Type B pancreatic cell (in vitro differentiated cells): ENCODE data around the gene PLPP6. TPM values are rescaled to one million over a fixed set of nuclear protein-coding genes. Genes with fewer than 3 reads are reported as not detected.
"Not testable (repeated sequence)": the region's sequence is repeated elsewhere in the genome, so short reads cannot be mapped to it uniquely, and the experiment has no call there.

Experiments
- DNase-seq: peaks from one replicate; pipeline ENCODE4 v3.0.0; 2021; ENCODE audit warnings: mixed read lengths; ENCODE audit not compliant: unreplicated experiment; ENCODE audit errors: extremely low spot score
- H3K27ac Mint-ChIP-seq: 2 replicates; pipeline ENCODE4 v1.8.0; 2021; ENCODE audit warnings: mild to moderate bottlenecking, mixed read lengths
- H3K27me3 Mint-ChIP-seq: 2 replicates; pipeline ENCODE4 v1.8.0; 2021; ENCODE audit warnings: mixed read lengths
- H3K36me3 Mint-ChIP-seq: 2 replicates; pipeline ENCODE4 v1.8.0; 2021; ENCODE audit warnings: mixed read lengths
- H3K4me1 Mint-ChIP-seq: one replicate; pipeline ENCODE4 v1.8.0; 2021; ENCODE audit warnings: mixed read lengths; ENCODE audit not compliant: unreplicated experiment
- H3K4me3 Mint-ChIP-seq: 2 replicates; pipeline ENCODE4 v1.8.0; 2021; ENCODE audit warnings: mild to moderate bottlenecking, mixed read lengths
- H3K9me3 Mint-ChIP-seq: 2 replicates; pipeline ENCODE4 v1.8.0; 2021; ENCODE audit warnings: mixed read lengths
- CTCF ChIP-seq: fragments of 200-600 bp; sonication (generic); conservative IDR thresholded peaks from 2 replicates; pipeline ENCODE4 v1.5.0; 2021; ENCODE audit warnings: antibody characterized with exemption, mild to moderate bottlenecking
- total RNA-seq: library from RNA; stranded (reverse); gene quantifications from 2 replicates; pipeline ENCODE4 v1.2.1, GENCODE V29; 2021; ENCODE audit warnings: low replicate concordance

Gene PLPP6
- total RNA-seq, 1 donor from 2014 or later, result 12.2 TPM

- H3K27ac Mint-ChIP-seq, result no peak overlapping the region
- no peaks in the 10 kb centered on the region for H3K4me1 Mint-ChIP-seq
- TF ChIP-seq CTCF, result no peak
- no peaks in the 10 kb centered on the region for H3K9me3 Mint-ChIP-seq
- no peaks in the 10 kb centered on the region for H3K27me3 Mint-ChIP-seq
- no peak for DNase-seq
- H3K36me3 Mint-ChIP-seq, result no peaks in the 10 kb centered on the region
- H3K4me3 Mint-ChIP-seq, result no peak overlapping the region
Observed at GRCh38 chr9:4638968-4639367, 23.1 kb upstream of the PLPP6 start.

DNA sequence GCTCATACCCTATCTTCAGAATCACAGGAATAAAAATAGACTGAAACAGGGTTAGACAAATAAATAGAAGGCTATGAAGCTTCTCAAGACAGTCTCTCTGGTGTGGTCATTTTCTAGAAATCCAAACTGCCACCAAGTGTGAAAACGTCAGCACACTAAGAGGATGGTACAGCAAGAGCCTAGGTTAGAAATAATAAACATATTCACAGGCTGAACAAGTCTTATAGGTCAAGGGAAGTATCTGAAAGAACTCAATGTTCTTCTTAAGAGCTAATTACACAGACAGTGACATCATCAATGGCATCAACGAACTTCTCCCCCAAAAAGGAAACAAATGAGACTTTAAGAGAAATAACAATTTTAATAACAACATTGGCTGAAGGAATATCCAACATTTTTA, 22.7 kb upstream of the PLPP6 start:
- TF ChIP-seq CTCF, result no peak
- Mint-ChIP-seq H3K27ac (no peak overlapping the region), H3K9me3 (no peaks in the 10 kb centered on the region), H3K27me3 (no peaks in the 10 kb centered on the region), H3K4me3 (no peak overlapping the region), H3K4me1 (no peaks in the 10 kb centered on the region), H3K36me3 (no peaks in the 10 kb centered on the region)
- no peak for DNase-seq

DNA sequence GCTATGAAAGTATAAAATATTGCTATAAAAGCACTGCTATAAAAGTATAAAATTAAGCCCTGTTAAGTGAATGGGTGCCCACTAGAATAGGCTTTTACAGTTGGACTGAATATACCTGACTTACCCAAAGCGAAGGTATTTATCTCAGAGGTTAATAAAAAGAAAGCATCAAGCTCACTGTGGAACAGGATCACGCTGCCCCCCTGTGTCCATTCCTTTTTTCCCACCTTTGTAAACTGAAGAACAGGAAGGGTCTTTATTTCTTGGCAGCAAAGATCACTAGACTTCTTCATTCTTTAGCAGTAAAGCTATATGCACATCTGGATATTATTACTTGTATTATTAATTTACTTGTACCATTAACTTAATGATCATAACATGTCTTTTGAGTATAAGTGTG, 22.1 kb upstream of the PLPP6 start:
- DNase-seq, result no peak
- no peak overlapping the region for H3K27ac Mint-ChIP-seq
- H3K4me3 Mint-ChIP-seq, result no peak overlapping the region
- H3K9me3 Mint-ChIP-seq, result no peaks in the 10 kb centered on the region
- H3K36me3 Mint-ChIP-seq, result no peaks in the 10 kb centered on the region
- peak; percentile 74 for TF ChIP-seq CTCF
- no peaks in the 10 kb centered on the region for H3K27me3 Mint-ChIP-seq
- H3K4me1 Mint-ChIP-seq, result no peaks in the 10 kb centered on the region

GRCh38 chr9:4642351-4642750, 19.7 kb upstream of the PLPP6 start:
- no peak for DNase-seq
- no peaks in the 10 kb centered on the region for H3K4me1 Mint-ChIP-seq
- no peaks in the 10 kb centered on the region for H3K27me3 Mint-ChIP-seq
- H3K36me3 Mint-ChIP-seq, result no peaks in the 10 kb centered on the region
- no peak for TF ChIP-seq CTCF
- no peak overlapping the region for H3K27ac Mint-ChIP-seq
- H3K9me3 Mint-ChIP-seq, result no peaks in the 10 kb centered on the region
- H3K4me3 Mint-ChIP-seq, result no peak overlapping the region

- no peaks in the 10 kb centered on the region for H3K4me1 Mint-ChIP-seq
- no peak for DNase-seq
- H3K27ac Mint-ChIP-seq, result no peak overlapping the region
- H3K36me3 Mint-ChIP-seq, result peaks cover 3% of the 10 kb centered on the region
- no peak overlapping the region for H3K4me3 Mint-ChIP-seq
- TF ChIP-seq CTCF, result no peak
- no peaks in the 10 kb centered on the region for H3K27me3 Mint-ChIP-seq
- H3K9me3 Mint-ChIP-seq, result no peaks in the 10 kb centered on the region
Observed at GRCh38 chr9:4654084-4654483, 8.0 kb upstream of the PLPP6 start.

GRCh38 chr9:4654538-4654937, 7.6 kb upstream of the PLPP6 start:
- no peak for DNase-seq
- Mint-ChIP-seq H3K9me3 (no peaks in the 10 kb centered on the region), H3K4me1 (no peaks in the 10 kb centered on the region), H3K27me3 (no peaks in the 10 kb centered on the region), H3K27ac (no peak overlapping the region), H3K36me3 (peaks cover 3% of the 10 kb centered on the region), H3K4me3 (no peak overlapping the region)
- TF ChIP-seq CTCF, result no peak

DNA sequence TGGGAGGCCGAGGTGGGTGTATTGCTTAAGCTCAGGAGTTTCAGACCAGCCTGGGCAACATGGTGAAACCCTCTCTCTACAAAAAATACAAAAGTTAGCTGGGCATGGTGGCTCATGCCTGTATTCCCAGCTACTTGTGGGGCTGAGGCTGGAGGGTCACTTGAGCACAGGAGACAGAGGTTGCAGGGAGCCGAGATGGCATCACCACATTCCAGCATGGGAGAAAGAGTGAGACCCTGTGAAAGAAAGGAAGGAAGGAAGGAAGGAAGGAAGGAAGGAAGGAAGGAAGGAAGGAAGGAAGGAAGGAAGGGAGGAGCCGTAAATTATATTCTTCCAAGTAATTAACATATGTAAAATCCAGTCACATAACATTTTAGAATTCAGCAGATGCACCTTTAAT, 5.9 kb upstream of the PLPP6 start:
- not testable (repeated sequence) for H3K36me3 Mint-ChIP-seq, H3K27me3 Mint-ChIP-seq, H3K27ac Mint-ChIP-seq, DNase-seq, H3K4me1 Mint-ChIP-seq, H3K9me3 Mint-ChIP-seq, H3K4me3 Mint-ChIP-seq
